CD14-positive monocyte (primary cell): ENCODE results near the gene KRT82. TPM values are rescaled to one million over a fixed set of nuclear protein-coding genes. Genes with fewer than 3 reads are reported as not detected.
"Not testable (repeated sequence)": the region's sequence is repeated elsewhere in the genome, so short reads cannot be mapped to it uniquely, and the experiment has no call there.

Source experiments
- DNase-seq, 3 donors: peaks; one replicate each; pipeline ENCODE4 v3.0.0-alpha.2; 2011 to 2022
- H2AFZ ChIP-seq: 2 replicates; pipeline ENCODE4 v1.6.0; 2012; ENCODE audit warnings: mild to moderate bottlenecking, low read depth, low read length, inconsistent platforms; ENCODE audit not compliant: insufficient read depth, poor library complexity, severe bottlenecking
- H3K27ac ChIP-seq, 2 donors: 1 replicate in 1 of 2; 2 replicates in 1 of 2; pipeline ENCODE4 v1.5.1; 2012 to 2013; ENCODE audit warnings: low read length in 2 of 2, control low read depth in 1 of 2, inconsistent platforms in 1 of 2, low read depth in 1 of 2, mild to moderate bottlenecking in 1 of 2
- H3K27me3 ChIP-seq, 2 donors: one replicate each; pipeline versions ENCODE4 v1.6.0 to v1.6.1; 2011 to 2013; ENCODE audit warnings: low read length in 2 of 2; ENCODE audit not compliant: control insufficient read depth in 2 of 2, insufficient read depth in 2 of 2
- H3K36me3 ChIP-seq, 2 donors: replicated peaks in 1 of 2; 1 replicate in 1 of 2; 2 replicates in 1 of 2; pipeline versions ENCODE4 v1.5.1 to v1.6.1; 2012 to 2013; ENCODE audit warnings: low read length in 2 of 2, control low read depth in 1 of 2, inconsistent platforms in 1 of 2, mild to moderate bottlenecking in 1 of 2; ENCODE audit not compliant: insufficient read depth in 2 of 2, control insufficient read depth in 1 of 2
- H3K4me1 ChIP-seq, 2 donors: 1 replicate in 1 of 2; 2 replicates in 1 of 2; pipeline versions ENCODE4 v1.5.1 to v1.6.1; 2012 to 2013; ENCODE audit warnings: low read length in 2 of 2, control low read depth in 1 of 2, inconsistent platforms in 1 of 2, mild to moderate bottlenecking in 1 of 2, moderate library complexity in 1 of 2; ENCODE audit not compliant: insufficient read depth in 2 of 2, control insufficient read depth in 1 of 2
- H3K4me2 ChIP-seq: replicated peaks from 2 replicates; pipeline ENCODE3; 2012; ENCODE audit warnings: low read length, moderate library complexity, mild to moderate bottlenecking; ENCODE audit not compliant: poor library complexity, severe bottlenecking; ENCODE audit errors: extremely low read depth
- H3K4me3 ChIP-seq, 3 experiments: fragments of 200-600 bp in 1 of 3; sonication (generic) in 1 of 3; replicated peaks in 1 of 3; 1 replicate in 2 of 3; 2 replicates in 1 of 3; pipeline ENCODE4 v1.5.1; 2011 to 2013; ENCODE audit warnings: low read length in 3 of 3, mild to moderate bottlenecking in 3 of 3, control low read depth in 2 of 3, low read depth in 2 of 3, inconsistent platforms in 1 of 3, moderate library complexity in 1 of 3
- H3K79me2 ChIP-seq: 2 replicates; pipeline ENCODE4 v1.6.0; 2012; ENCODE audit warnings: mild to moderate bottlenecking, control low read depth, inconsistent platforms, low read length, moderate library complexity; ENCODE audit not compliant: insufficient read depth
- H3K9ac ChIP-seq: 2 replicates; pipeline ENCODE4 v1.6.0; 2017; ENCODE audit warnings: low read length, mild to moderate bottlenecking; ENCODE audit not compliant: insufficient read depth, poor library complexity, severe bottlenecking
- H3K9me3 ChIP-seq, 2 donors: replicated peaks in 1 of 2; 1 replicate in 1 of 2; 2 replicates in 1 of 2; pipeline versions ENCODE4 v1.5.1 to v1.6.1; 2012 to 2013; ENCODE audit warnings: low read length in 2 of 2, control low read depth in 1 of 2; ENCODE audit not compliant: control insufficient read depth in 1 of 2, insufficient read depth in 1 of 2
- H4K20me1 ChIP-seq: 2 replicates; pipeline ENCODE4 v1.6.0; 2012; ENCODE audit warnings: mild to moderate bottlenecking, low read length, control low read depth, moderate library complexity; ENCODE audit not compliant: insufficient read depth
- H3K27ac Mint-ChIP-seq, 7 donors: one replicate each; pipeline ENCODE4 v1.8.0; 2020; ENCODE audit warnings: mild to moderate bottlenecking in 7 of 7, mixed read lengths in 7 of 7, moderate library complexity in 6 of 7, inconsistent platforms in 2 of 7
- H3K27me3 Mint-ChIP-seq, 3 donors: one replicate each; pipeline ENCODE4 v1.8.0; 2021 to 2022; ENCODE audit warnings: low read depth in 3 of 3, mild to moderate bottlenecking in 3 of 3, mixed read lengths in 3 of 3, moderate library complexity in 3 of 3, inconsistent platforms in 1 of 3
- H3K36me3 Mint-ChIP-seq, 2 donors: one replicate each; pipeline ENCODE4 v1.8.0; 2020; ENCODE audit warnings: mixed read lengths in 2 of 2, inconsistent platforms in 1 of 2, mild to moderate bottlenecking in 1 of 2
- H3K4me1 Mint-ChIP-seq: one replicate; pipeline ENCODE4 v1.8.0; 2020; ENCODE audit warnings: mild to moderate bottlenecking, mixed read lengths
- H3K4me3 Mint-ChIP-seq, 2 donors: one replicate each; pipeline ENCODE4 v1.8.0; 2020; ENCODE audit warnings: mild to moderate bottlenecking in 2 of 2, mixed read lengths in 2 of 2, moderate library complexity in 1 of 2
- H3K9me3 Mint-ChIP-seq, 7 donors: one replicate each; pipeline ENCODE4 v1.8.0; 2020 to 2022; ENCODE audit warnings: mixed read lengths in 7 of 7, mild to moderate bottlenecking in 6 of 7, moderate library complexity in 6 of 7, inconsistent platforms in 2 of 7
- CTCF ChIP-seq: fragments of 200-600 bp; IDR thresholded peaks from one replicate; pipeline ENCODE4 v1.8.0; 2022; ENCODE audit warnings: antibody characterized with exemption, mild to moderate bottlenecking
- WGBS: methylation state at CpG from one replicate; pipeline ENCODE4 v1.1.5; 2013; ENCODE audit warnings: missing lambda C conversion rate; ENCODE audit not compliant: insufficient coverage; 5-methylcytosine and 5-hydroxymethylcytosine counted together
- intact Hi-C, 2 donors: fragments of 100-400 bp; cut with micrococcal nuclease; formaldehyde crosslinking; loops; one replicate each; pipeline versions ENCODE4 v1.15.0 to v1.15.1; 2023
- polyA plus RNA-seq, 3 donors: library from polyadenylated mRNA; depleted of rRNA in 1 of 3; unstranded in 2 of 3; stranded (reverse) in 1 of 3; fragments of 300-500 nt in 2 of 3; fragments of >200 nt in 1 of 3; fragmentation: Illumina TruSeq in 2 of 3; gene quantifications; 1 replicate in 2 of 3; 2 replicates in 1 of 3; pipeline ENCODE4 v1.2.3, GENCODE V29; 2012 to 2021

The KRT82 gene
- polyA plus RNA-seq, 3 donors, result not detected

GRCh38 chr12:52448228-52448627, 42.1 kb upstream of the KRT82 start:
- no peaks in the 10 kb centered on the region for H3K79me2 ChIP-seq
- no peaks in the 10 kb centered on the region for H3K36me3 ChIP-seq
- Mint-ChIP-seq H3K4me1 (no peaks in the 10 kb centered on the region), H3K4me3 (no peak overlapping the region), H3K27me3 (peaks cover 3 to 17% (median 15%) of the 10 kb centered on the region in 3 donors), H3K36me3 (no peaks in the 10 kb centered on the region), H3K27ac (no peak overlapping the region), H3K9me3 (peaks cover 0 to 5% (median 0%) of the 10 kb centered on the region in 7 donors)
- 6% methylated on average over 2 of the region's 3 CpGs for WGBS
- DNase-seq, result no peak
- H3K9me3 ChIP-seq, result no peaks in the 10 kb centered on the region
- H3K4me2 ChIP-seq, result no peak overlapping the region
- no peaks in the 10 kb centered on the region for H4K20me1 ChIP-seq
- no peak overlapping the region for H3K4me3 ChIP-seq
- TF ChIP-seq CTCF, result no peak
- no peaks in the 10 kb centered on the region for H3K4me1 ChIP-seq
- H3K27ac ChIP-seq, result no peak overlapping the region
- no peak overlapping the region for H3K9ac ChIP-seq
- H2AFZ ChIP-seq, result no peak overlapping the region
- H3K27me3 ChIP-seq, result no peaks in the 10 kb centered on the region
- intact Hi-C loops, result no loop called here

DNA sequence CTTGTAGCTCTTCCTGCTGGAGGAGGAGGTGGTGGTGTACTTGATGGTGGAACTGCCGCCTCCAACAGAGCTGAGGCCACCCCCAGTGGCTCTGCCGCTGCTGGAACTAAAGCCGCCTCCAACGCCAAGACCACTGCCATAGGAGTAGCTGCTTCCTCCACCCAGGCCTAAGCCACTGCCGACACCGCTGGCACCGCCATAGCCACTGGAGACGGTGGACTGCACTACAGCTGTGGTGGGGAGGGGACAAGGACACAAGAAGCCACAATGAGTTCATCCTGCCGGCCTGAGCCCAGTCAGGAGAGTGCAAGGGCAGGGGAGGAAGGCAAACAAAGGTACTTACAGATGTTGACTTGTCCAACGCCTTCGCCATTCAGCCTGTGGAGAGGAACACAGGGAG, 41.1 kb upstream of the KRT82 start:
- H3K4me1 Mint-ChIP-seq, H3K4me3 ChIP-seq, H2AFZ ChIP-seq, H3K36me3 ChIP-seq, H3K9me3 ChIP-seq, H3K27ac ChIP-seq, DNase-seq, H3K27ac Mint-ChIP-seq, H4K20me1 ChIP-seq, H3K4me2 ChIP-seq, H3K9ac ChIP-seq, H3K79me2 ChIP-seq, H3K27me3 ChIP-seq, H3K4me3 Mint-ChIP-seq, H3K4me1 ChIP-seq, H3K36me3 Mint-ChIP-seq, H3K9me3 Mint-ChIP-seq, intact Hi-C loops: not testable (repeated sequence)
- H3K27me3 Mint-ChIP-seq, result peaks cover 3 to 21% (median 16%) of the 10 kb centered on the region in 3 donors
- WGBS, result 94% methylated on average over 5 of the region's 11 CpGs
